ENCODE measurements around the gene PBXIP1.

The PBXIP1 gene

GRCh38 chr1:154906621-154907081 is 49.2 kb downstream of the PBXIP1 start:
- Mint-ChIP-seq H3K9me3 (peaks cover 18% of the 10 kb centered on the region), H3K36me3 (ENCODE audit: low read depth) (no peaks in the 10 kb centered on the region), H3K4me1 (no peaks in the 10 kb centered on the region), H3K27me3 (ENCODE audit: low read depth) (peaks cover 10% of the 10 kb centered on the region), H3K4me3 (no peak overlapping the region), H3K27ac (no peak overlapping the region)
- no peak for TF ChIP-seq CTCF (IDR thresholded peaks at IDR 0.05; ENCODE audit: unreplicated experiment in 3 of 3)

- no peaks in the 10 kb centered on the region for H3K36me3 Mint-ChIP-seq (ENCODE audit: low read depth)
- peaks cover 12% of the 10 kb centered on the region for H3K9me3 Mint-ChIP-seq
- peaks cover 4% of the 10 kb centered on the region for H3K27me3 Mint-ChIP-seq (ENCODE audit: low read depth)
- no peak for TF ChIP-seq CTCF (IDR thresholded peaks at IDR 0.05; ENCODE audit: unreplicated experiment in 3 of 3)
- H3K4me1 Mint-ChIP-seq, result no peaks in the 10 kb centered on the region
- H3K4me3 Mint-ChIP-seq, result no peak overlapping the region
- H3K27ac Mint-ChIP-seq, result no peak overlapping the region
Observed at GRCh38 chr1:154902938-154903566, 52.8 kb downstream of the PBXIP1 start.

- TF ChIP-seq CTCF (IDR thresholded peaks at IDR 0.05; ENCODE audit: unreplicated experiment in 3 of 3), result no peak
Observed at GRCh38 chr1:154901591-154901990, 54.3 kb downstream of the PBXIP1 start.

GRCh38 chr1:154899041-154899440 is 56.9 kb downstream of the PBXIP1 start:
- Mint-ChIP-seq H3K27me3 (ENCODE audit: low read depth) (peaks cover 4% of the 10 kb centered on the region), H3K4me3 (no peak overlapping the region), H3K4me1 (no peaks in the 10 kb centered on the region), H3K36me3 (ENCODE audit: low read depth) (no peaks in the 10 kb centered on the region), H3K27ac (no peak overlapping the region), H3K9me3 (no peaks in the 10 kb centered on the region)
- TF ChIP-seq CTCF (IDR thresholded peaks at IDR 0.05; ENCODE audit: unreplicated experiment in 3 of 3), result no peak

More at GRCh38 chr1:154901591-154901990, 54.3 kb downstream of the PBXIP1 start:
- Mint-ChIP-seq H3K36me3 (ENCODE audit: low read depth) (no peaks in the 10 kb centered on the region), H3K27ac (no peak overlapping the region), H3K9me3 (peaks cover 3% of the 10 kb centered on the region), H3K27me3 (ENCODE audit: low read depth) (peaks cover 4% of the 10 kb centered on the region), H3K4me1 (no peaks in the 10 kb centered on the region), H3K4me3 (no peak overlapping the region)

- no peak overlapping the region for H3K4me3 Mint-ChIP-seq
- no peaks in the 10 kb centered on the region for H3K36me3 Mint-ChIP-seq (ENCODE audit: low read depth)
- H3K9me3 Mint-ChIP-seq, result peaks cover 3% of the 10 kb centered on the region
- H3K4me1 Mint-ChIP-seq, result no peaks in the 10 kb centered on the region
- no peak for TF ChIP-seq CTCF (IDR thresholded peaks at IDR 0.05; ENCODE audit: unreplicated experiment in 3 of 3)
- H3K27me3 Mint-ChIP-seq (ENCODE audit: low read depth), result no peaks in the 10 kb centered on the region
- no peak overlapping the region for H3K27ac Mint-ChIP-seq
Observed at GRCh38 chr1:154896771-154897286, 59.1 kb downstream of the PBXIP1 start.

GRCh38 chr1:154895798-154896197 is 60.1 kb downstream of the PBXIP1 start:
- TF ChIP-seq CTCF (IDR thresholded peaks at IDR 0.05; ENCODE audit: unreplicated experiment in 3 of 3), result no peak
- Mint-ChIP-seq H3K9me3 (peaks cover 3% of the 10 kb centered on the region), H3K36me3 (ENCODE audit: low read depth) (no peaks in the 10 kb centered on the region), H3K27me3 (ENCODE audit: low read depth) (no peaks in the 10 kb centered on the region), H3K4me1 (no peaks in the 10 kb centered on the region), H3K27ac (peak overlapping the region in 2 of 3 experiments; percentile 15 to 37), H3K4me3 (no peak overlapping the region)
